NCI-H345 (cell line): ENCODE measurements around the gene RHOBTB3.
A peak's percentile ranks its signal among the peaks of the same experiment; 100 is the strongest.

Experiments
- DNase-seq: peaks from one replicate; lab custom pipeline; 2025; lab: John Stamatoyannopoulos, UW

RHOBTB3 gene

GRCh38 chr5:95731571-95732554 is 727 bp downstream of the RHOBTB3 start:
- DNase-seq, result peak; percentile 34

- DNase-seq, result no peak
These were observed 2.0 kb downstream of the RHOBTB3 start for GRCh38 chr5:95733107-95733665.

- DNase-seq, result no peak
These were observed 3.1 kb downstream of the RHOBTB3 start for GRCh38 chr5:95734187-95734586.

DNA sequence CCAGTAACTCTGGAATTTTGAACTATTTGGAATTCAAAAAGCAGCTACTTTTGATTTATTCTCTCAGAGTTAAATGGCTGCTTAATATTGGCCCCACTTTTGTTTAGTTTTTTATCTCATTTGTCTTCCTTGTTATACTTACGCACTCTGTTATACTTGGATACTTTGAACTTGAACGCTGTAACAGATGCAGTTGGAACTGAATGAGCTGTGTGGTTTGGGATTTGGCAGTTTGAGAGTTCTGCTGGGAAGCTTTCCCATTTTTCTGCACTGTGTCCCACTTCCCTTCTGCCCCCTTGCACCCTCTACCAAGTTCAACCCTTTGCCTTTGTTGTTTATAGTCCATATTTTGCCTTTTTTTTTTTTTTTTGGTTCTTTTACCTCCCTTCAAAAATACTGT is 3.8 kb downstream of the RHOBTB3 start:
- DNase-seq, result no peak

- no peak for DNase-seq
These were observed 4.3 kb downstream of the RHOBTB3 start for GRCh38 chr5:95735406-95735805.

- no peak for DNase-seq
These were observed 6.9 kb downstream of the RHOBTB3 start for GRCh38 chr5:95738072-95738471.

DNA sequence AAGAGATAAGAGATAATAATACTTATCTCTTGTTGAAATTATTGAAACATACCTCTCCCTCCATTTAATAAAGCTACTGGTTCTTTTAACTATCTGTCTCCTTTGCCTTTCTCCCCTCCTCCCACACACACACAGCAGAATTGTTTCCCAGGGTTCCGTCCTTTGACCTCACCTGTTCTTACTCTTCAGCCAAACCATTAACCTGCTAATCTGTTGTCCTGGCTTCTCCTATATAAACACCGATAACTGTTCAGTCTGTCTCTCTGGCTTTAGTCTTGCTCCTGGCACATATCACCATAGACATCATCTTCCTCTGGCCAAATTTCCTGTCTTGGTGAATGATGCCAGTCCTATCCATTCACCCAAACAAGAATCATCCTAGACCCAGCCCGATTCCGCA is 7.7 kb downstream of the RHOBTB3 start:
- DNase-seq, result no peak

GRCh38 chr5:95739857-95740256 is 8.7 kb downstream of the RHOBTB3 start:
- no peak for DNase-seq

- no peak for DNase-seq
These were observed 10.3 kb downstream of the RHOBTB3 start for GRCh38 chr5:95741458-95741857.

DNA sequence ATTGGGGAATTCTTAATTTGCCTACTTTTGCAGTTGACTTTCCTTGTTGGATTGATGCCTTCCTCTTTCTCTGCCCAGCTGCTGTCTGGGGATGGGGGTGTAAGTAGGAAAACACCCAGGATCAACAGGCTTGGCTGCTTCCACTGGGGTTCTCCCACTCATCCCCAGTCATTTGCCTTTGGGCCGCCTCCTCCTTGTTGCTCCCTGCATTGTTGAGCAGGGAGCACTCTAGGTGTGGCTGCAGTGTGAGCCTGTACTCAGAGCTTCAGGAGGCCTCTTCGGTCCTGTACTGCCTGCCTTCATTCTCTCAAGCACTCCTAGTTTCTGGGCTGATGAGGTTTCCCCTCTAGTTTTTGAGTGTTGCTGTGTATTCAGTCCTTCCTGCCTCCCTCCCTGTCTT is 12.1 kb downstream of the RHOBTB3 start:
- no peak for DNase-seq

DNA sequence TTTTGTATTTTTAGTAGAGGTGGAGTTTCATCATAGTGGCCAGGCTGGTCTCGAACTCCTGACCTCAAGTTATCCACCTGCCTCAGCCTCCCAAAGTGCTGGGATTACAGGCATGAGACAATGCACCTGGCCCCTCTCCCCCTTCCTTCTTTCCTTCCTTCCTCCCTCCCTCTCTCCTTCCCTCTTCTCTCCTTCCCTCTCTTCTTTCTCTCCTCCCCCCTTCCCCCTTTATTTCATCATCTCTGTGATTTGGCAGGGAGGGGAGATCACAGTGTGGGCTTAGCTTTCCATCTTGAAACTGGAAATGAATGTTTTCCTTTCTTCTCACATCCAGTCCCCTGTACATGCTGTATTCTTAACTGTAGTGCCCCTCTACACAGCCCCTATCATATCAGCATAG is 12.7 kb downstream of the RHOBTB3 start:
- DNase-seq, result no peak

DNA sequence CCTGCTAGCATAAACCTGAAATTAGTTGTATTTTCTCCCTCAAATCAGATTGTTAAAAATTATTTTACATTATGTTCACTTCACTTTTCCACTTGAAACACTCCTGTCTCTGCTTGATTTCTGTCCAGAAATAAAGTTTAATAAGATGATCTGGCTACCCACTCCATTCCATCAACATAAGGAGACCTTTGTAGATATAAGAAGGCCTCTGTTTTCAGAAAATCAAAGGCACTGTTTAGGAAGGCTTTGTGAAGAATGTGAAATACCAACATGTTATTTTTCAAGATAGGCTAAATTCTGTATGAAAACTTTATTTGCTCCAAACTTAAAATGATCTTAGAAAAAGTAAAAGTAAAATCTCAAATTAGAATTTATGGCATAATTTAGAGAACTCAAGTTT is 15.1 kb downstream of the RHOBTB3 start:
- DNase-seq, result no peak

- DNase-seq, result no peak
These were observed 15.9 kb downstream of the RHOBTB3 start for GRCh38 chr5:95746722-95747679.

- no peak for DNase-seq
These were observed 17.0 kb downstream of the RHOBTB3 start for GRCh38 chr5:95748133-95748532.

DNA sequence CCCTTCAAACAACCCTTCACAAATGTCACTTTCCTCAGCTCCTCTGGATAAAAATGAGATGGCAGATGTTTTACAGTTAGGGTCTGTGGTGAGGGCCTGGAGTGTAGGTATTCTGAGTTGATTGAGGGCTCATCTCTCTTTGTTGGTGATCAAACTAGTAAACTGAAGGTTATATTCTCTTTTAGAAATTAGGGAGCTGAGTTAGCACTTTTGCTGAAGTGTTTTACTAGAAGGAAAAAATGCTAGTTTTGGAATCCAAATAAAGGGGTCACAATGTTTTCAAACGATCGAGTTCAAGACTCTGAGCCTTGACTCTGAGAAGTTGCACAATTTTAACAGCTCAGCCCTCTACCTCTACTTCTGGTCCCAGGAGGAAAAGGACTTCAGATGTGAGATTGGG is 23.4 kb downstream of the RHOBTB3 start:
- DNase-seq, result no peak

GRCh38 chr5:95759005-95759404 is 27.9 kb downstream of the RHOBTB3 start:
- DNase-seq, result no peak

GRCh38 chr5:95759634-95760033 is 28.5 kb downstream of the RHOBTB3 start:
- peak; percentile 3 for DNase-seq

DNA sequence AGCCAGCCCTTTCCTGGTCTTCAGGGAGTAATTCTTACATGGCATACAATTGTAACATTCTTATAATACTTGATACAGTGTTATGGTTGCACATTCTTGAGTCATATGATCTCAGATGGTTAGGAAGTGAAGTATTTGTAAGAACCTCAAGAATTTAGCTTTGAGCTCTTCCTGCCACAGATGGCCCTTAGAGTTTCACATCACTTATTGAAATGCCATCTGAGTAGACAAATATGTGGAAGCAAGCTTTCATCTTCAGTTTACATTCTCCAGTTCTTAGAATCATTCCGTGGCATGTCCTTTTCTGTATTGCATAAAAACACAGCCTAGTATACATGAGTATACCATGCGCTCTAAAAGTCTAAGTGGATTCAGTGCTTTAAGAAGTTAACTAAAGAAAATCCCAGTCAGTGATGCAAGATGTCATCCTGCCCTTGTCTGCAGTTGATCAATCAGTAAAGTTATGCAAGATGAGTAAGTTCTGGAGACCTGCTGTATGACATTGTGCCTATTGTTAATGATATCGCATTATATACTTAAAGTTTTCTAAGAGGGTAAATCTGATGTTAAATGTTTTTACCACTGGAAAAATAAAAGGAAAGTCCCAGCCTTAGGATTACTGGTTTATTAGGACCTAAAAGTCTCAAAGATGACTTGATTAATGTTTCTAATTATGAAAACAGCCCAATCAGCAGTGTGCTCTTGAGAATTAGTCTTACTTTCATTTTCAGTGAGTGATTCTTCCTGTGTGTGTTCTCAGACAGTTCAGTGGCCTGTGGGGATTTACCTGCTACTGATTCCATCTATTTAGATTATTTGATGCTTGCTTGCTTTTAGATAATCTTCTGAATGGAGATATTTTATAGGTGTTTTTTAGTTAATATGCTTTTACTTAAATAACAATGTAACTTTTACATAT is 29.4 kb downstream of the RHOBTB3 start:
- DNase-seq, result no peak

GRCh38 chr5:95761771-95762651 is 30.9 kb downstream of the RHOBTB3 start:
- no peak for DNase-seq

GRCh38 chr5:95762652-95763041 is 31.5 kb downstream of the RHOBTB3 start:
- DNase-seq, result no peak
